OCI-LY3 (cell line): ENCODE data around the gene RGCC.
"Not testable (repeated sequence)": the region's sequence is repeated elsewhere in the genome, so short reads cannot be mapped to it uniquely, and the experiment has no call there.

ENCODE experiments used
- H2AFZ ChIP-seq: fragments of 200-600, 300-600 bp; shearing (Covaris generic); 2 replicates; pipeline ENCODE4 v1.6.0; 2014; ENCODE audit warnings: antibody characterized with exemption, low read depth, low read length
- H3K27ac ChIP-seq: fragments of 200-600, 300-600 bp; sonication (generic); 2 replicates; pipeline ENCODE4 v1.5.1; 2014; ENCODE audit warnings: mild to moderate bottlenecking, low read length, moderate library complexity, mixed read lengths
- H3K27me3 ChIP-seq: fragments of 200-600, 300-600 bp; sonication (generic); 2 replicates; pipeline ENCODE4 v1.6.1; 2014; ENCODE audit warnings: low read depth, low read length, mixed read lengths
- H3K36me3 ChIP-seq: fragments of 200-600, 300-600 bp; sonication (generic); replicated peaks from 2 replicates; pipeline ENCODE3; 2014; ENCODE audit warnings: low read depth, low read length, mixed read lengths
- H3K4me1 ChIP-seq: fragments of 300-600, 200-600 bp; sonication (generic); 2 replicates; pipeline ENCODE4 v1.6.1; 2014; ENCODE audit warnings: low read length, mixed read lengths
- H3K4me2 ChIP-seq: fragments of 200-600, 300-600 bp; sonication (generic); 2 replicates; pipeline ENCODE4 v1.6.1; 2014; ENCODE audit warnings: low read length, mixed read lengths
- H3K4me3 ChIP-seq: fragments of 300-600, 200-600 bp; sonication (generic); 2 replicates; pipeline ENCODE4 v1.5.1; 2014; ENCODE audit warnings: antibody characterized with exemption, mild to moderate bottlenecking, low read length, moderate library complexity
- H3K79me2 ChIP-seq: fragments of 300-600, 200-600 bp; shearing (Covaris generic); 2 replicates; pipeline ENCODE4 v1.6.1; 2014; ENCODE audit warnings: mild to moderate bottlenecking, low read length, mixed read lengths
- H3K9ac ChIP-seq: fragments of 300-600, 200-600 bp; shearing (Covaris generic); 2 replicates; pipeline ENCODE4 v1.6.0; 2014; ENCODE audit warnings: mild to moderate bottlenecking, low read length, moderate library complexity
- H3K9me3 ChIP-seq: fragments of 200-600, 300-600 bp; shearing (Covaris generic); 2 replicates; pipeline ENCODE4 v1.6.1; 2014; ENCODE audit warnings: low read length, mixed read lengths; ENCODE audit not compliant: insufficient read depth
- H4K20me1 ChIP-seq: fragments of 200-600, 300-600 bp; sonication (generic); 2 replicates; pipeline ENCODE4 v1.6.1; 2016; ENCODE audit warnings: low read length, mixed read lengths; ENCODE audit not compliant: insufficient read depth
- CTCF ChIP-seq: fragments of 200-600, 300-600 bp; sonication (generic); IDR thresholded peaks from 2 replicates; pipeline ENCODE4 v1.5.1; 2014; ENCODE audit warnings: antibody characterized with exemption, low read length, low read depth
- EZH2phosphoT487 ChIP-seq: fragments of 200-600 bp; shearing (Covaris generic); IDR thresholded peaks from 2 replicates; pipeline ENCODE4 v1.6.1; 2018; ENCODE audit warnings: antibody characterized with exemption, mixed run types, low read depth

RGCC gene

DNA sequence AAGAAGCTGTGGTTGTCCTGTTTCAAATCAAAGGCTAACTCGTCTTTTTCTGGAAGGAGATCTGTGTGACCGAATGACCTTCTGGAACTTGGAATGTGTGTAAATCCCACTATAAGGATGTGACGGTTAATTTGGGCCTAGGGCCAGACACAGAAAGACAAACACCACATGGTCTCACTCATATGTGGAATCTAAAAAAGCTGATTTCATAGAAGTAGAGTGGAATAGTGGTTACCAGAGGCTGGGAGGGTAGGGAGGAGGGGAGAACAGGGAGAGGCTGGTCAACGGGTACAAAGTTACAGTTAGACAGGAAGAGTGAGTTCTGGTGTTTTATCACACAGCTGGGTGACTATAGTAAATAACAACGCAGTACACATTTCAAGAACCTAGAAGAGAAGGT lies 39.3 kb upstream of the RGCC start:
- H3K27ac ChIP-seq, result no peak overlapping the region
- no peak overlapping the region for H3K9ac ChIP-seq
- H3K4me2 ChIP-seq, result no peak overlapping the region

DNA sequence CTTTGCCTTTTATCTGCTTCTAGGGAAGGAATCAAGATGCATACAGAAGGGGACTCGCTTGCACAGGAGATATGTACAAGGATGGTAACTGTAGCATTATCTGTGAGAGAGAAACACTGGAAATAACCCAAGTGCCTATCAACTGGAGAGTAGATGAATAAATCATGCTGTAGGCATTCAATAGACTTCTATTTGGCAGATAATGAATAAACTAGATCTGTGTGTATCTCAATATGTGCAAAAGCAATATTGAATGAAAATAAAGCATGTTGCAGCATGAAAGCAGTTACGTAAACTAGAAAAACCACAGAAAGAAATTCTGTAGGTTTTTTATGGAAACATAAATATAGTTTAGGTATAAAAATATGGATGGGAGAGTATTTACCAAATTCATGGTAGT lies 38.6 kb upstream of the RGCC start:
- H2AFZ ChIP-seq, result no peak overlapping the region
- H3K9me3 ChIP-seq, result no peaks in the 10 kb centered on the region
- H3K9ac ChIP-seq, result no peak overlapping the region
- H3K4me2 ChIP-seq, result no peak overlapping the region
- H3K4me1 ChIP-seq, result peaks cover 3% of the 10 kb centered on the region; the same call in 1 of the 2 replicates
- no peak overlapping the region for H3K4me3 ChIP-seq
- no peak for TF ChIP-seq CTCF
- TF ChIP-seq EZH2phosphoT487, result no peak
- no peak overlapping the region for H3K27ac ChIP-seq
- H4K20me1 ChIP-seq, result no peaks in the 10 kb centered on the region
- H3K79me2 ChIP-seq, result no peaks in the 10 kb centered on the region
- H3K36me3 ChIP-seq, result no peaks in the 10 kb centered on the region
- no peaks in the 10 kb centered on the region for H3K27me3 ChIP-seq

More for the DNA sequence above, 39.3 kb upstream of the RGCC start:
- Histone ChIP-seq H3K36me3 (no peaks in the 10 kb centered on the region), H3K9me3 (no peaks in the 10 kb centered on the region), H4K20me1 (no peaks in the 10 kb centered on the region), H3K4me3 (no peak overlapping the region), H3K27me3 (no peaks in the 10 kb centered on the region), H2AFZ (no peak overlapping the region), H3K79me2 (no peaks in the 10 kb centered on the region), H3K4me1 (peaks cover 3% of the 10 kb centered on the region; the same call in 1 of the 2 replicates)
- no peak for TF ChIP-seq CTCF
- no peak for TF ChIP-seq EZH2phosphoT487

- Histone ChIP-seq H3K4me2 (no peak overlapping the region), H3K4me3 (no peak overlapping the region), H3K27me3 (no peaks in the 10 kb centered on the region), H3K79me2 (no peaks in the 10 kb centered on the region), H4K20me1 (no peaks in the 10 kb centered on the region), H3K4me1 (peaks cover 3% of the 10 kb centered on the region; the same call in 1 of the 2 replicates), H2AFZ (no peak overlapping the region), H3K9ac (no peak overlapping the region), H3K9me3 (no peaks in the 10 kb centered on the region), H3K27ac (no peak overlapping the region), H3K36me3 (no peaks in the 10 kb centered on the region)
- TF ChIP-seq EZH2phosphoT487 (no peak), CTCF (no peak)
These were observed 38.1 kb upstream of the RGCC start for GRCh38 chr13:41419206-41419605.

DNA sequence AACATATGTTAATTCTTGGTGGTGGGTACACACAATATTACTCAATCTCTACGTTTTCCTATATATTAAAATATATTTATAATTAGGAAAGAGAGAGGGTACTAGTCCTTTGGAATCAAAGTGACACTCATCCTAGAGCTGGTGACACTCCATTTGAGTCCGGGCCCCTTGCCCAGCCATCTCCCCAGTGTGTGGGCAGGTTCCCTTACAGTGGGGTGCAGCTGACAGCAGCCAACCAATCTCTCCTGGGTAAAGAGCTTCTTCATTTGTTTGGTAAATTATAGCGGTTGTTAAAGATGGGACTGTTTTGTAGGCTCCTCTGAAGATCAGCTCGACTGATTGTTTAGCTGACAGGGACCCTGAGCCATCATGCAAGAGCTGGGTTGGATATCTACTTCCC lies 37.2 kb upstream of the RGCC start:
- H3K27ac ChIP-seq, result no peak overlapping the region
- H3K9me3 ChIP-seq, result no peaks in the 10 kb centered on the region
- no peaks in the 10 kb centered on the region for H3K27me3 ChIP-seq
- H3K9ac ChIP-seq, result no peak overlapping the region
- H3K4me3 ChIP-seq, result no peak overlapping the region
- TF ChIP-seq EZH2phosphoT487 (no peak), CTCF (no peak)
- H3K4me2 ChIP-seq, result no peak overlapping the region
- H3K79me2 ChIP-seq, result no peaks in the 10 kb centered on the region
- peaks cover 3% of the 10 kb centered on the region; the same call in 1 of the 2 replicates for H3K4me1 ChIP-seq
- H4K20me1 ChIP-seq, result no peaks in the 10 kb centered on the region
- H2AFZ ChIP-seq, result no peak overlapping the region
- H3K36me3 ChIP-seq, result no peaks in the 10 kb centered on the region

DNA sequence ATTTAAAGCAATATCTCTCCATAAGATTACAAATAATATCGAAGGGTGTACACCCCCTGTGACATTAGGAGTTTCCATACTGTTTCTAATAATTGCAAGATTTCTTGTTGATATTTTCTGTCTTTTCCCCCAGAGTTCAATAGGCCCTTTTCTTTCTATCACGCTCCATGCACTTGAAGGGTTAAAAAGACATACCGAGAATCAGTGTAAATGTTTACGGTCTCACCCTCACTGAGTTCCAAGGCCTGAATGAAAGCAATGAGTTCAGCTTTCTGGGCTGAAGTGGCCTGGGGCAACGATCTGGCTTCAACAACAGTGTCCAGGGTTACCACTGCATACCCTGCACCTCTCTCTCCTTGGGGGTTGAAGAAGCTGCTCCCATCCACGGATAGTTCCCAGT lies 36.0 kb upstream of the RGCC start:
- H3K79me2 ChIP-seq, H3K36me3 ChIP-seq, H3K9ac ChIP-seq, H3K27ac ChIP-seq, H3K4me3 ChIP-seq, H3K27me3 ChIP-seq, H4K20me1 ChIP-seq, H3K4me2 ChIP-seq, H2AFZ ChIP-seq, H3K9me3 ChIP-seq, H3K4me1 ChIP-seq: not testable (repeated sequence)

DNA sequence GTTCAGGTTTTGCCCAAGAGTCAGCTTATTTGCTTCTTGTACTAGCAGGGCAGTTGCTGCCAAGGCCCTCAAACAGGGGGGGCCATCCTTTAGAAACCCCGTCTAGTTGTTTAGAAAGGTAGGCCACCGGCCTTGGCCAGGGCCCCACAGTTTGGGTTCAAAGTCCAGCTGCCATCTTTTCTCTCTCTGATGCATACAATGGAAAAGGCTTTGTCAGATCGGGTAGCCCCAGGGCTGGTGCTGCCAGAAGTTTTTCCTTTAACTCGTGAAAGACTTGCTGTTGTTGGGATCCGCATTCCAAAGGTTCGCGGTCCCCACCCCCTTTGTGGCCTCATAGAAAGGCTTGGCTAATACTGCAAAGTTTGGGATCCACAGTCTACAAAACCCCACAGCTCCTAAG lies 35.4 kb upstream of the RGCC start:
- H3K9me3 ChIP-seq, H3K27ac ChIP-seq, H4K20me1 ChIP-seq, H3K4me1 ChIP-seq, H3K9ac ChIP-seq, H3K36me3 ChIP-seq, H2AFZ ChIP-seq, H3K4me2 ChIP-seq, H3K79me2 ChIP-seq, H3K27me3 ChIP-seq, H3K4me3 ChIP-seq: not testable (repeated sequence)
